Measurements from ENCODE around the gene CPLX1.
"Not testable (repeated sequence)": the region's sequence is repeated elsewhere in the genome, so short reads cannot be mapped to it uniquely, and the experiment has no call there.

- not testable (repeated sequence) for TF ChIP-seq CTCF (conservative IDR thresholded peaks at IDR 0.05 in 1 of 2, IDR thresholded peaks at IDR 0.05 in 1 of 2; ENCODE audit: low read depth in 1 of 2, low read length in 2 of 2); EZH2 (IDR thresholded peaks at IDR 0.05; ENCODE audit: low read length, missing control alignments)
Observed at GRCh38 chr4:780255-780654, 45.7 kb downstream of the CPLX1 start.
